ENCODE results near the gene SLC8A1.

The SLC8A1 gene

DNA sequence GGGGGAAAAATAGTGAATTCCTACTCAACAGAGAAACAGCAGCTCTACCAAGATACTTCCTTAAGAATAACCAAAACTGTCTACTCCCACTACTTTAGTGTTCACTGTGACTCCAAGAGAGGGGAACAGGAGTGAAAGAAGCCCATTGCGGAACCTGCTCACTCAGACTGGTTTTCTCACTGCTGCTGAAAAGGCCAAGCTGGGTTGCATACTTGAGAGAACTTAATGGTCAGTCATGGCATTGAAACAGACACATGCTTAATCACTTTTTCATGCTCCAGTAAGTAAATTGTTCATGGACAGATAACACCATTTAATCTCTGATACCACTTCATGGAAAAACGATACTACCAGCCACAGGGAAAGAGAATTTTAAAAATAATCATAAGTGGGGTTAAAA lies 35.7 kb upstream of the SLC8A1 start:
- TF ChIP-seq, protein P1, sequence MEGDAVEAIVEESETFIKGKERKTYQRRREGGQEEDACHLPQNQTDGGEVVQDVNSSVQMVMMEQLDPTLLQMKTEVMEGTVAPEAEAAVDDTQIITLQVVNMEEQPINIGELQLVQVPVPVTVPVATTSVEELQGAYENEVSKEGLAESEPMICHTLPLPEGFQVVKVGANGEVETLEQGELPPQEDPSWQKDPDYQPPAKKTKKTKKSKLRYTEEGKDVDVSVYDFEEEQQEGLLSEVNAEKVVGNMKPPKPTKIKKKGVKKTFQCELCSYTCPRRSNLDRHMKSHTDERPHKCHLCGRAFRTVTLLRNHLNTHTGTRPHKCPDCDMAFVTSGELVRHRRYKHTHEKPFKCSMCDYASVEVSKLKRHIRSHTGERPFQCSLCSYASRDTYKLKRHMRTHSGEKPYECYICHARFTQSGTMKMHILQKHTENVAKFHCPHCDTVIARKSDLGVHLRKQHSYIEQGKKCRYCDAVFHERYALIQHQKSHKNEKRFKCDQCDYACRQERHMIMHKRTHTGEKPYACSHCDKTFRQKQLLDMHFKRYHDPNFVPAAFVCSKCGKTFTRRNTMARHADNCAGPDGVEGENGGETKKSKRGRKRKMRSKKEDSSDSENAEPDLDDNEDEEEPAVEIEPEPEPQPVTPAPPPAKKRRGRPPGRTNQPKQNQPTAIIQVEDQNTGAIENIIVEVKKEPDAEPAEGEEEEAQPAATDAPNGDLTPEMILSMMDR (IDR thresholded peaks at IDR 0.05; ENCODE audit: low read depth, low read length, missing control alignments): no peak
- no peak overlapping the region for H3K4me3 ChIP-seq (ENCODE audit: low read depth, low read length)
- no peak for DNase-seq (ENCODE audit: low read depth)

DNA sequence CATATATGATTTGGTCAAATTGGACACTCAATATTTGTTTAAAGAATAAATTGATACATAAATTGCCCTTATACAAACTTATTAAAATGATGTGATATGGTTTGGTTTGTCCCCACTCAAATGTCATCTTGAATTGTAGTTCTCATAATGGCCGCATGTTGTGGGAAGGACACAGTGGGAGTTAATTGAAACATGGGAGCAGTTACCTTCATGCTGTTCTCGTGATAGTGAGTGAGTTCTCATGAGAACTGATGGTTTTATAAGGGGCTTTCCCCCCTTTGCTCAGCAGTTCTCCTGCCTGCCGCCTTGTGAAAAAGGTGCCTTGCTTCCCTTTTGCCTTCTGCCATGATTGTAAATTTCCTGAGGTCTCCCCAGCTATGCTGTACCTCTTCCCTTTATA lies 34.0 kb upstream of the SLC8A1 start:
- DNase-seq (ENCODE audit: low read depth): no peak
- TF ChIP-seq, protein P1 (IDR thresholded peaks at IDR 0.05; ENCODE audit: low read depth, low read length, missing control alignments): no peak
- no peak overlapping the region for H3K4me3 ChIP-seq (ENCODE audit: low read depth, low read length)

DNA sequence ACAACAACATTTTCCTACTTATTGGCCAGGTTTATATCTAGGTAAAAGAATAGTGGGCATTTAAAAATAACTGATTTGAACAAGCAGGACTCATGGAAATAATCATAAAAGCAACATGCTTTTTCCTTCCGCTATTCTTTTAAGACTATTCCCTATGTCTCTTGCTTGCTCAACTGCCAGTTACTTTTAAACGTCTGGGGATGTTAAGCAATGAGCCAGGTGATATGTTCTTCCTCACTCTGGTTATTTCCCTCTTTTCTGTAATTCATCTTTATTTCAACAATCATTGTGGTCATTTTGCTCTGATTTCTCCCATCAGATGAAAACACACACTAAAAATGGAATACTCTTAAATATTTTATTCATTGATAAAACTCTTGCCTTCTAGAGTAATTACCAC lies 33.4 kb upstream of the SLC8A1 start:
- DNase-seq (ENCODE audit: low read depth): no peak
- H3K4me3 ChIP-seq (ENCODE audit: low read depth, low read length): no peak overlapping the region
- TF ChIP-seq, protein P1 (IDR thresholded peaks at IDR 0.05; ENCODE audit: low read depth, low read length, missing control alignments): no peak

DNA sequence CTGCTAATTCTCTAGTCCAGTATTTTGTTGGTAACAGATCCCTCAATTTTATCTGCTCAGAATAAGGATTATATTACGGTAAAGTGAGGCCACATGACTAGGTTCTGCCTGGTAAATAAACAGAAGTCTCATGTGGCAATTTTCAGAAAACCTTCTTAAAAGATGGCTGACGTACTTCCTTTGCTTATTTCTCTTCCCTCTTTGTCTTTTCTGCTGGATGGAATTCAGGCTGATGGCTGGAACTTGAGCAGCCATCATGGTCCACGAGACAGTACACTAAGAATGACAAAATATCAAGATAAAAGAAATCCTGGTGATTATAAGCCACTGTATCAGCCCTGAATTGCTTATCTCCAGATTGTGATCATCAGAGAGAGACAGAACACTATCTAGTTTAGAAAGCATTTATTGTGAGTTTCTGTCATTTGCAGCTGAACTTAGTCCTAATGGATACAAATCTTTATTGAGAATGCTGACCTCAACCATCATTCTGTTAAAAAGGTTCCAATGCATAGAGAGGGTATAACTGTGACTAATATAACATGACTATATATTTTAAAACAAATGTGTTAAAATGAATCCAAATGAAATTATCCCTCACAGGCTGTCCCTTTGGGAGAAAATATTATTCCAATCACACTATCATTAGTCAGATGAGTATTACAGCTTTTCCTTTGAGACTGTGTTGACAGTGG lies 31.8 kb upstream of the SLC8A1 start:
- TF ChIP-seq, protein P1 (IDR thresholded peaks at IDR 0.05; ENCODE audit: low read depth, low read length, missing control alignments): no peak
- DNase-seq (ENCODE audit: low read depth): no peak
- H3K4me3 ChIP-seq (ENCODE audit: low read depth, low read length): no peak overlapping the region

DNA sequence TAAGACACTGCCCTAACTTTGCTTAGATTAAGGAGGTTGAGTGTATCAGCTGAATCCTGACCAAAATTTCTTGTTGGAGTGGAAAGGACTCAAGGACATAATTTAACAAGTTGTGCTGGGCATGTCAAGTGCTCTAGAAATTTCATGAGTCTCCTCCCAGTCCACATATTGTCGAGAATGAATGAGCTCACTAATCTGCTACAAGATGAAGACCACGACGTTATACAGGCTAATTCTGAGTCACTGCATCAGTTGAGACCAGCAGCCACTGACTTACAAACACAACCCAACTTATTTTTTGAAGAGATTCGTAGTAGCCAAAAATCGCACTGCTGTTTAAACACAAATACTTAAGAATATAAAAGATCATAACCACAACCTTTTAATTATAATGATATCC lies 28.7 kb upstream of the SLC8A1 start:
- TF ChIP-seq, protein P1 (IDR thresholded peaks at IDR 0.05; ENCODE audit: low read depth, low read length, missing control alignments): no peak
- DNase-seq (ENCODE audit: low read depth): no peak
- H3K4me3 ChIP-seq (ENCODE audit: low read depth, low read length): no peak overlapping the region

DNA sequence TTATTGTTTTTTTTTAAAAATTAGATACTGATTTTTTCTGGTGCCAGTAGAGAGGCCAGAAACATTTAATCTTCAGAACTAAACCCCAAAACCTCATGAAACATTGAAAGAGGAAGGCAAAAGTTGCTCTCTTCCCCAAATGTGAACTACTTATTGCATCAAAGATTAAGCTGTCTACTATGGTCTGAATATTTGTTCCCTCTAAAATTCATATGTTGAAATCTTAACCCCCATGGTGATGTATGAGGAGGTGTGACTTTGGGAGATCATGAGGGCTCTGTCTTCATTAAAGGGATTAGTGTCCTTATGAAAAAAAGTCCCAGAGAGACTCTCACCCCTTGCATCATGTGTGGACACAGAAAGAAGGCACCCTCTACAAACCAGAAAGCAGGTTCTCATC lies 28.2 kb upstream of the SLC8A1 start:
- no peak for DNase-seq (ENCODE audit: low read depth)
- TF ChIP-seq, protein P1 (IDR thresholded peaks at IDR 0.05; ENCODE audit: low read depth, low read length, missing control alignments): no peak
- no peak overlapping the region for H3K4me3 ChIP-seq (ENCODE audit: low read depth, low read length)

DNA sequence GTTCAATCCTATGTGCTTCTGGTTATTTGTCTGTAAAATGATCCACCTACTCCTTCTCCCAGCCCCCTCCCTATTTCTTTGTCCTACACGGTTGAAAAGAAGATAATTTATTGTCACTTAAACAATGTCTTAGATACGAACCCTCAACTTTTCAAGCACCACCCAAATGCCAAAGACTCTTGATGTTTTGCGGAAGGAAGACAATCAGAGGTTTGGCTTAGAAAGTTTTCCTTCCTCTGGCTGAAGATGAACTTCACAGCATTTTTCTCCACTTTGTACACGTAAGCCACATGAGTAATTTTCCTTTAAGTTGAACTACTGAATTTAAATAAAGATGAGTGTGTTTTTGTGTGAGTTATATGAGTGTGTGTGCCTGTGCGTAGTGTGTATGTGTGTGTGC lies 25.5 kb upstream of the SLC8A1 start:
- H3K4me3 ChIP-seq (ENCODE audit: low read depth, low read length): no peak overlapping the region
- TF ChIP-seq, protein P1 (IDR thresholded peaks at IDR 0.05; ENCODE audit: low read depth, low read length, missing control alignments): no peak
- DNase-seq (ENCODE audit: low read depth): no peak

All from GM12864 (cell line).